ENCODE measurements around the gene SMOC2.

DNA sequence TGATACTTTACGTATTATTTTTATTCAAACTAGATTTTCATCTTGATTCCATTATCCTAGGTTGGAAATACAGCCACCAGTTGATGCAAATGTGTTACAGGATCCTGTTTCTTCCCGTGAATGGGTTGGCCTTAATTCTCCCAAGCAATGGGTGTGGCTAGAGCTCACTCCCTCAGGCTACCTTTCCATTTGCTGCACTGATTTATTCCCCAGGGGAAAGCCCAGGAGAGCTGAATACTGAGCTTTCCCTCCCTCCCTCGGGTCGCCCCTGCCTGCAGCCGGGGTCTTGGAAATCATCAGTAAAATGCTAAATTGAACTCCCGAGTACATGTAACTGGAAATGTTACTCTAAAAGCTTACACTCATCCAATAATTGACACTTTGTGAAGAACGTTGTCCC is 9.9 kb downstream of the SMOC2 start:
- TF ChIP-seq, protein P1, sequence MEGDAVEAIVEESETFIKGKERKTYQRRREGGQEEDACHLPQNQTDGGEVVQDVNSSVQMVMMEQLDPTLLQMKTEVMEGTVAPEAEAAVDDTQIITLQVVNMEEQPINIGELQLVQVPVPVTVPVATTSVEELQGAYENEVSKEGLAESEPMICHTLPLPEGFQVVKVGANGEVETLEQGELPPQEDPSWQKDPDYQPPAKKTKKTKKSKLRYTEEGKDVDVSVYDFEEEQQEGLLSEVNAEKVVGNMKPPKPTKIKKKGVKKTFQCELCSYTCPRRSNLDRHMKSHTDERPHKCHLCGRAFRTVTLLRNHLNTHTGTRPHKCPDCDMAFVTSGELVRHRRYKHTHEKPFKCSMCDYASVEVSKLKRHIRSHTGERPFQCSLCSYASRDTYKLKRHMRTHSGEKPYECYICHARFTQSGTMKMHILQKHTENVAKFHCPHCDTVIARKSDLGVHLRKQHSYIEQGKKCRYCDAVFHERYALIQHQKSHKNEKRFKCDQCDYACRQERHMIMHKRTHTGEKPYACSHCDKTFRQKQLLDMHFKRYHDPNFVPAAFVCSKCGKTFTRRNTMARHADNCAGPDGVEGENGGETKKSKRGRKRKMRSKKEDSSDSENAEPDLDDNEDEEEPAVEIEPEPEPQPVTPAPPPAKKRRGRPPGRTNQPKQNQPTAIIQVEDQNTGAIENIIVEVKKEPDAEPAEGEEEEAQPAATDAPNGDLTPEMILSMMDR (conservative IDR thresholded peaks at IDR 0.05 in 1 of 2, IDR thresholded peaks at IDR 0.05 in 1 of 2; ENCODE audit: extremely low read depth in 1 of 2, insufficient read depth in 1 of 2, low read depth in 1 of 2, low read length in 2 of 2): no peak
- no peak for TF ChIP-seq EZH2 (IDR thresholded peaks at IDR 0.05; ENCODE audit: borderline replicate concordance, low read length)

Data from mammary epithelial cell (primary cell).